Ishikawa (cell line): ENCODE results near the gene ARHGEF11.

Source experiments
- CEBPB ChIP-seq: IDR thresholded peaks from 2 replicates; pipeline ENCODE4 v1.6.1; 2012
- CREB1 ChIP-seq: IDR thresholded peaks from 2 replicates; pipeline ENCODE4 v1.6.1; 2012; ENCODE audit warnings: low read depth
- EGR1 ChIP-seq: IDR thresholded peaks from 2 replicates; pipeline ENCODE4 v1.6.1; 2012
- EP300 ChIP-seq: IDR thresholded peaks from 2 replicates; pipeline ENCODE4 v1.6.1; 2012; ENCODE audit warnings: borderline replicate concordance
- FOXM1 ChIP-seq: IDR thresholded peaks from 2 replicates; pipeline ENCODE4 v1.6.1; 2012; ENCODE audit warnings: low read depth, borderline replicate concordance
- MAX ChIP-seq: IDR thresholded peaks from 2 replicates; pipeline ENCODE4 v1.6.1; 2012
- NFIC ChIP-seq: IDR thresholded peaks from 2 replicates; pipeline ENCODE4 v1.6.1; 2012
- RAD21 ChIP-seq: IDR thresholded peaks from 2 replicates; pipeline ENCODE4 v1.6.1; 2012; ENCODE audit warnings: low read depth
- REST ChIP-seq: IDR thresholded peaks from 2 replicates; pipeline ENCODE4 v1.6.1; 2012; ENCODE audit warnings: low read depth, mild to moderate bottlenecking
- TAF1 ChIP-seq: IDR thresholded peaks from 2 replicates; pipeline ENCODE4 v1.6.1; 2012; ENCODE audit warnings: low read depth, mild to moderate bottlenecking
- TCF12 ChIP-seq: IDR thresholded peaks from 2 replicates; pipeline ENCODE4 v1.6.1; 2012; ENCODE audit warnings: low read depth
- TEAD4 ChIP-seq: IDR thresholded peaks from 2 replicates; pipeline ENCODE4 v1.6.1; 2012
- USF1 ChIP-seq: IDR thresholded peaks from 2 replicates; pipeline ENCODE4 v1.6.1; 2012
- YY1 ChIP-seq: IDR thresholded peaks from 2 replicates; pipeline ENCODE4 v1.6.1; 2012; ENCODE audit warnings: low read depth
- ZBTB7A ChIP-seq: IDR thresholded peaks from 2 replicates; pipeline ENCODE4 v1.6.1; 2012; ENCODE audit warnings: low read depth

The ARHGEF11 gene

GRCh38 chr1:156903328-156904091, 142.0 kb downstream of the ARHGEF11 start:
- TF ChIP-seq CEBPB = no peak
- TF ChIP-seq YY1 = no peak
- no peak for TF ChIP-seq TAF1
- TF ChIP-seq TCF12 = no peak
- TF ChIP-seq CREB1 = no peak
- TF ChIP-seq FOXM1 = no peak
- TF ChIP-seq EP300 = no peak

GRCh38 chr1:156901966-156902915, 143.3 kb downstream of the ARHGEF11 start:
- TF ChIP-seq RAD21 (no peak), ZBTB7A (no peak), TAF1 (no peak), MAX (no peak), EGR1 (no peak), REST (no peak), YY1 (no peak), TEAD4 (no peak), CREB1 (no peak), FOXM1 (no peak), TCF12 (no peak), NFIC (no peak), USF1 (no peak), CEBPB (no peak)

- TF ChIP-seq NFIC (no peak), CREB1 (no peak), RAD21 (no peak), USF1 (no peak), YY1 (no peak), TCF12 (no peak), FOXM1 (no peak), MAX (no peak), EGR1 (no peak), EP300 (no peak), TAF1 (no peak), REST (no peak), TEAD4 (no peak), CEBPB (no peak), ZBTB7A (no peak)
These were observed 144.0 kb downstream of the ARHGEF11 start for GRCh38 chr1:156901590-156901900.

GRCh38 chr1:156900896-156901589, 144.5 kb downstream of the ARHGEF11 start:
- TF ChIP-seq EGR1 (no peak), YY1 (no peak), FOXM1 (no peak), TEAD4 (no peak), CEBPB (no peak), TAF1 (no peak), TCF12 (no peak), MAX (no peak), REST (no peak), USF1 (no peak), ZBTB7A (no peak), EP300 (no peak), CREB1 (no peak)
